Lower leg skin (tissue), 3 donors: ENCODE results near the gene RRAGA.

Experiments used
- CTCF ChIP-seq, 3 donors: fragments of 450-650 bp; IDR thresholded peaks; one replicate each; pipeline ENCODE4 v1.5.1; 2016; ENCODE audit warnings: antibody characterized with exemption in 3 of 3, mild to moderate bottlenecking in 3 of 3, moderate library complexity in 2 of 3
- POLR2A ChIP-seq, 2 donors: fragments of 450-650 bp; IDR thresholded peaks; one replicate each; pipeline ENCODE4 v1.6.1; 2016 to 2017; ENCODE audit warnings: antibody characterized with exemption in 2 of 2, mild to moderate bottlenecking in 1 of 2, moderate library complexity in 1 of 2

- TF ChIP-seq CTCF (IDR thresholded peaks at IDR 0.05): no peak
- no peak for TF ChIP-seq POLR2A (IDR thresholded peaks at IDR 0.05)
Observed at GRCh38 chr9:19026375-19026774, 22.9 kb upstream of the RRAGA start.
